CD4-positive, alpha-beta T cell (primary cell): ENCODE data around the gene INAVA. TPM values are rescaled to one million over a fixed set of nuclear protein-coding genes. Genes with fewer than 3 reads are reported as not detected.
A peak's percentile ranks its signal among the peaks of the same experiment; 100 is the strongest.

ENCODE experiments used
- ATAC-seq: fragments of 200-7000 bp; cut with Tn5 transposase; one replicate; pipeline ENCODE4 v1.10.0; 2022; ENCODE audit warnings: mild to moderate bottlenecking; ENCODE audit not compliant: poor library complexity
- CTCF ChIA-PET: fragments of 350-600 bp; sonication (Branson Sonifier 250); formaldehyde crosslinking; loops from one replicate; lab custom pipeline; 2021; ENCODE audit warnings: antibody characterized with exemption, inconsistent platforms; lab: Charles Lee
- POLR2A ChIA-PET: fragments of 350-600 bp; sonication (Branson Sonifier 250); formaldehyde crosslinking; loops from one replicate; lab custom pipeline; 2021; ENCODE audit warnings: antibody characterized with exemption, inconsistent platforms; lab: Charles Lee
- DNase-seq, 14 experiments: peaks; one replicate each; pipeline ENCODE4 v3.0.0-alpha.2; 2013 to 2020; ENCODE audit warnings: mixed read lengths in 2 of 14
- H3K27ac ChIP-seq, 2 donors: one replicate each; pipeline versions ENCODE4 v1.5.1 to v1.7.0; 2013; ENCODE audit warnings: low read length in 2 of 2, low read depth in 1 of 2, mild to moderate bottlenecking in 1 of 2
- H3K27me3 ChIP-seq, 2 experiments: 1 replicate in 1 of 2; 2 replicates in 1 of 2; pipeline versions ENCODE4 v1.6.1 to v1.7.0; 2013; ENCODE audit warnings: low read length in 2 of 2, control low read depth in 1 of 2, mild to moderate bottlenecking in 1 of 2, moderate library complexity in 1 of 2; ENCODE audit not compliant: insufficient read depth in 2 of 2, control insufficient read depth in 1 of 2
- H3K36me3 ChIP-seq: one replicate; pipeline ENCODE4 v1.6.1; 2013; ENCODE audit warnings: low read length, control low read depth; ENCODE audit not compliant: insufficient read depth
- H3K4me1 ChIP-seq: one replicate; pipeline ENCODE4 v1.6.1; 2013; ENCODE audit warnings: low read length, control low read depth; ENCODE audit not compliant: insufficient read depth
- H3K4me3 ChIP-seq: one replicate; pipeline ENCODE4 v1.5.1; 2013; ENCODE audit warnings: mild to moderate bottlenecking, low read length, moderate library complexity
- H3K9me3 ChIP-seq, 2 experiments: 1 replicate in 1 of 2; 2 replicates in 1 of 2; pipeline versions ENCODE4 v1.6.1 to v1.7.0; 2013; ENCODE audit warnings: low read length in 2 of 2, mild to moderate bottlenecking in 2 of 2, control low read depth in 1 of 2, moderate library complexity in 1 of 2; ENCODE audit not compliant: control insufficient read depth in 1 of 2, insufficient read depth in 1 of 2
- H3K27ac Mint-ChIP-seq: one replicate; pipeline ENCODE4 v1.8.0; 2020; ENCODE audit warnings: mixed read lengths
- H3K27me3 Mint-ChIP-seq: one replicate; pipeline ENCODE4 v1.8.0; 2021; ENCODE audit warnings: mixed read lengths
- H3K36me3 Mint-ChIP-seq: one replicate; pipeline ENCODE4 v1.8.0; 2021; ENCODE audit warnings: low read depth, mixed read lengths
- H3K4me1 Mint-ChIP-seq: one replicate; pipeline ENCODE4 v1.8.0; 2021; ENCODE audit warnings: low read depth, mixed read lengths
- H3K4me3 Mint-ChIP-seq: one replicate; pipeline ENCODE4 v1.8.0; 2020; ENCODE audit warnings: mild to moderate bottlenecking, mixed read lengths
- H3K9me3 Mint-ChIP-seq: one replicate; pipeline ENCODE4 v1.8.0; 2020; ENCODE audit warnings: mixed read lengths
- CTCF ChIP-seq: fragments of 200-600 bp; IDR thresholded peaks from one replicate; pipeline ENCODE4 v1.8.0; 2022; ENCODE audit warnings: antibody characterized with exemption, mild to moderate bottlenecking
- intact Hi-C, 2 experiments: fragments of 100-400 bp; cut with DNase I in 1 of 2; cut with micrococcal nuclease in 1 of 2; formaldehyde crosslinking; loops; one replicate each; pipeline versions ENCODE4 v1.15.1 to v1.9.0; 2023 to 2025; cut with DNase I, micrococcal nuclease
- total RNA-seq, 174 experiments: library from RNA in 2 of 174; stranded (reverse) in 2 of 174; gene quantifications; one replicate each; pipeline ENCODE4 v1.2.3 and lab custom pipeline; 2021 to 2026

INAVA gene
- total RNA-seq, 2 experiments from 2014 or later, result 0.22 TPM; not detected in 1

GRCh38 chr1:200869376-200869752, 25.3 kb upstream of the INAVA start:
- H3K4me1 Mint-ChIP-seq, result peaks cover 55% of the 10 kb centered on the region
- peak overlapping the region in 1 of 2 donors; percentile 55 for H3K27ac ChIP-seq
- no peaks in the 10 kb centered on the region for H3K36me3 ChIP-seq
- no peak overlapping the region for H3K4me3 Mint-ChIP-seq
- H3K9me3 Mint-ChIP-seq, result no peaks in the 10 kb centered on the region
- H3K9me3 ChIP-seq, result peaks cover 0 to 5% of the 10 kb centered on the region in 2 experiments
- no peaks in the 10 kb centered on the region for H3K36me3 Mint-ChIP-seq
- DNase-seq (no peak), ATAC-seq (no peak)
- H3K27me3 ChIP-seq, result peaks cover 3 to 4% of the 10 kb centered on the region in 2 experiments
- POLR2A ChIA-PET, result interaction anchor here (0.6 to 1.3 kb wide), 4 partner anchors 11 to 267 kb away, joined by 3 to 8 read pairs (median 5); no protein-coding TSS in a partner anchor
- H3K27me3 Mint-ChIP-seq, result peaks cover 26% of the 10 kb centered on the region
- peak overlapping the region; percentile 22 for H3K4me3 ChIP-seq
- TF ChIP-seq CTCF, result no peak
- intact Hi-C loops, result no loop called here
- peaks cover 61% of the 10 kb centered on the region for H3K4me1 ChIP-seq
- CTCF ChIA-PET, result no interaction called here
- H3K27ac Mint-ChIP-seq, result peak overlapping the region; percentile 80

- Mint-ChIP-seq H3K27ac (peak overlapping the region; percentile 80), H3K36me3 (no peaks in the 10 kb centered on the region), H3K27me3 (peaks cover 31% of the 10 kb centered on the region), H3K4me1 (peaks cover 58% of the 10 kb centered on the region), H3K4me3 (peak overlapping the region; percentile 55), H3K9me3 (no peaks in the 10 kb centered on the region)
- H3K4me3 ChIP-seq, result peak overlapping the region; percentile 22
- ATAC-seq (peak; percentile 37), DNase-seq (peak in 4 of 14 experiments; percentile 35 to 66 (median 52))
- H3K9me3 ChIP-seq, result peaks cover 0 to 5% of the 10 kb centered on the region in 2 experiments
- H3K27me3 ChIP-seq, result peaks cover 3 to 4% of the 10 kb centered on the region in 2 experiments
- CTCF ChIA-PET, result no interaction called here
- peak overlapping the region in 1 of 2 donors; percentile 55 for H3K27ac ChIP-seq
- POLR2A ChIA-PET, result interaction anchor here (0.7 to 1.3 kb wide), 3 partner anchors 11 to 267 kb away, joined by 3 to 8 read pairs (median 7); no protein-coding TSS in a partner anchor
- H3K36me3 ChIP-seq, result no peaks in the 10 kb centered on the region
- no peak for TF ChIP-seq CTCF
- intact Hi-C loops, result no loop called here
- peaks cover 61% of the 10 kb centered on the region for H3K4me1 ChIP-seq
Measured at GRCh38 chr1:200869753-200870391, 24.8 kb upstream of the INAVA start.

GRCh38 chr1:200872446-200873115, 22.1 kb upstream of the INAVA start, which contains the start of gene GPR25:
Gene GPR25 (plus strand): TSS chr1:200872981. CDS start chr1:200873038, 57 bp downstream.
- Mint-ChIP-seq H3K9me3 (no peaks in the 10 kb centered on the region), H3K4me3 (peak within 1 kb of the TSS; percentile 76), H3K36me3 (no peaks in the 10 kb centered on the region), H3K4me1 (peaks cover 60% of the 10 kb centered on the region), H3K27ac (peak within 1 kb of the TSS; percentile 80), H3K27me3 (peaks cover 41% of the 10 kb centered on the region)
- no peak for TF ChIP-seq CTCF
- Histone ChIP-seq H3K36me3 (no peaks in the 10 kb centered on the region), H3K27ac (peak within 1 kb of the TSS in 1 of 2 donors; percentile 1), H3K9me3 (peaks cover 0 to 5% of the 10 kb centered on the region in 2 experiments), H3K27me3 (peaks cover 3 to 4% of the 10 kb centered on the region in 2 experiments), H3K4me1 (peaks cover 66% of the 10 kb centered on the region), H3K4me3 (peak within 1 kb of the TSS; percentile 46)
- ChIA-PET CTCF (no interaction called here), POLR2A (interaction anchor here (1.1 kb wide), 1 partner anchor 15 kb away, joined by 4 read pairs; no protein-coding TSS in a partner anchor)
- ATAC-seq (peak; percentile 39), DNase-seq (no peak)
- intact Hi-C loops, result no loop called here
